Measurements from ENCODE around the gene HCAR2. TPM values are rescaled to one million over a fixed set of nuclear protein-coding genes. Genes with fewer than 3 reads are reported as not detected.

Gene HCAR2
- total and polyA plus RNA-seq, 2 of the 13 experiments (the other 11 are each of a cell fraction or from before 2014, with no cell fraction given) = 0.09 to 5.6 TPM

GRCh38 chr12:122743895-122744525 lies 40.9 kb upstream of the HCAR2 start:
- POLR2A ChIA-PET = no interaction called here
- 50% methylated on average over 7 of the region's 7 CpGs for WGBS (ENCODE audit: low lambda C conversion rate)
- no peak overlapping the region for H3K27ac ChIP-seq (ENCODE audit: extremely low read length, insufficient read depth, low read length)
- no peak for ATAC-seq
- intact Hi-C loops (cut with micrococcal nuclease; ENCODE audit: unreplicated experiment) = no loop called here
- no peak overlapping the region for H2AFZ ChIP-seq (ENCODE audit: low read length)
- no peaks in the 10 kb centered on the region for H4K20me1 ChIP-seq (ENCODE audit: insufficient read depth, low read length)
- no peak overlapping the region for H3K4me2 ChIP-seq (ENCODE audit: low read depth, low read length)
- BruUV-seq (replicated peaks) = no TSS peak
- no peak overlapping the region for H3K4me3 ChIP-seq (replicated peaks in 1 of 3; ENCODE audit: insufficient read depth in 1 of 3, low read depth in 2 of 3, low read length in 3 of 3)
- no peaks in the 10 kb centered on the region for H3K36me3 ChIP-seq (replicated peaks in 1 of 2; ENCODE audit: control insufficient read depth in 1 of 2, insufficient read depth in 2 of 2, low read length in 2 of 2)
- no peaks in the 10 kb centered on the region for H3K9me3 ChIP-seq (ENCODE audit: low read length)
- H3K27me3 ChIP-seq (ENCODE audit: control insufficient read depth in 1 of 2, insufficient read depth in 2 of 2, low read length in 2 of 2) = no peaks in the 10 kb centered on the region; a peak in 1 of 5 replicates
- FAIRE-seq = no peak
- H3K9ac ChIP-seq (ENCODE audit: insufficient read depth, low read depth, low read length) = no peak overlapping the region
- CTCF ChIA-PET (ENCODE audit: low intra/inter-chr PET ratio, low total read pairs) = no interaction called here
- H3K4me1 ChIP-seq (ENCODE audit: insufficient read depth, low read length) = peaks cover 15% of the 10 kb centered on the region
- in situ Hi-C loops (cut with HindIII; ENCODE audit: extremely low pct_ligation_motif_present, low pct_unique_long_range_greater_than_20kb) = no loop called here
- no peak for DNase-seq (ENCODE audit: low spot score)
- no peaks in the 10 kb centered on the region for H3K79me2 ChIP-seq (ENCODE audit: insufficient read depth, low read length)
- TF ChIP-seq SRSF4 (IDR thresholded peaks at IDR 0.05; ENCODE audit: low read depth, low read length, poor library complexity, severe bottlenecking) (no peak), PITX1 (CRISPR knock-in tag; IDR thresholded peaks at IDR 0.05) (no peak), NFAT5 (CRISPR knock-in tag; IDR thresholded peaks at IDR 0.05) (no peak), RFX5 (IDR thresholded peaks at IDR 0.05; ENCODE audit: low read depth, low read length) (no peak), WIZ (CRISPR knock-in tag; IDR thresholded peaks at IDR 0.05) (no peak), ZBTB46 (CRISPR knock-in tag; IDR thresholded peaks at IDR 0.05; ENCODE audit: borderline replicate concordance) (no peak), BCL6 (CRISPR knock-in tag; IDR thresholded peaks at IDR 0.05) (no peak)
- TF ChIP-seq, protein P1, sequence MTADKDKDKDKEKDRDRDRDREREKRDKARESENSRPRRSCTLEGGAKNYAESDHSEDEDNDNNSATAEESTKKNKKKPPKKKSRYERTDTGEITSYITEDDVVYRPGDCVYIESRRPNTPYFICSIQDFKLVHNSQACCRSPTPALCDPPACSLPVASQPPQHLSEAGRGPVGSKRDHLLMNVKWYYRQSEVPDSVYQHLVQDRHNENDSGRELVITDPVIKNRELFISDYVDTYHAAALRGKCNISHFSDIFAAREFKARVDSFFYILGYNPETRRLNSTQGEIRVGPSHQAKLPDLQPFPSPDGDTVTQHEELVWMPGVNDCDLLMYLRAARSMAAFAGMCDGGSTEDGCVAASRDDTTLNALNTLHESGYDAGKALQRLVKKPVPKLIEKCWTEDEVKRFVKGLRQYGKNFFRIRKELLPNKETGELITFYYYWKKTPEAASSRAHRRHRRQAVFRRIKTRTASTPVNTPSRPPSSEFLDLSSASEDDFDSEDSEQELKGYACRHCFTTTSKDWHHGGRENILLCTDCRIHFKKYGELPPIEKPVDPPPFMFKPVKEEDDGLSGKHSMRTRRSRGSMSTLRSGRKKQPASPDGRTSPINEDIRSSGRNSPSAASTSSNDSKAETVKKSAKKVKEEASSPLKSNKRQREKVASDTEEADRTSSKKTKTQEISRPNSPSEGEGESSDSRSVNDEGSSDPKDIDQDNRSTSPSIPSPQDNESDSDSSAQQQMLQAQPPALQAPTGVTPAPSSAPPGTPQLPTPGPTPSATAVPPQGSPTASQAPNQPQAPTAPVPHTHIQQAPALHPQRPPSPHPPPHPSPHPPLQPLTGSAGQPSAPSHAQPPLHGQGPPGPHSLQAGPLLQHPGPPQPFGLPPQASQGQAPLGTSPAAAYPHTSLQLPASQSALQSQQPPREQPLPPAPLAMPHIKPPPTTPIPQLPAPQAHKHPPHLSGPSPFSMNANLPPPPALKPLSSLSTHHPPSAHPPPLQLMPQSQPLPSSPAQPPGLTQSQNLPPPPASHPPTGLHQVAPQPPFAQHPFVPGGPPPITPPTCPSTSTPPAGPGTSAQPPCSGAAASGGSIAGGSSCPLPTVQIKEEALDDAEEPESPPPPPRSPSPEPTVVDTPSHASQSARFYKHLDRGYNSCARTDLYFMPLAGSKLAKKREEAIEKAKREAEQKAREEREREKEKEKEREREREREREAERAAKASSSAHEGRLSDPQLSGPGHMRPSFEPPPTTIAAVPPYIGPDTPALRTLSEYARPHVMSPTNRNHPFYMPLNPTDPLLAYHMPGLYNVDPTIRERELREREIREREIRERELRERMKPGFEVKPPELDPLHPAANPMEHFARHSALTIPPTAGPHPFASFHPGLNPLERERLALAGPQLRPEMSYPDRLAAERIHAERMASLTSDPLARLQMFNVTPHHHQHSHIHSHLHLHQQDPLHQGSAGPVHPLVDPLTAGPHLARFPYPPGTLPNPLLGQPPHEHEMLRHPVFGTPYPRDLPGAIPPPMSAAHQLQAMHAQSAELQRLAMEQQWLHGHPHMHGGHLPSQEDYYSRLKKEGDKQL (CRISPR knock-in tag; IDR thresholded peaks at IDR 0.05; ENCODE audit: low read depth) = no peak
- TF ChIP-seq, protein P2, sequence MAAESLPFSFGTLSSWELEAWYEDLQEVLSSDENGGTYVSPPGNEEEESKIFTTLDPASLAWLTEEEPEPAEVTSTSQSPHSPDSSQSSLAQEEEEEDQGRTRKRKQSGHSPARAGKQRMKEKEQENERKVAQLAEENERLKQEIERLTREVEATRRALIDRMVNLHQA (CRISPR knock-in tag; IDR thresholded peaks at IDR 0.05) = no peak
- TF ChIP-seq, protein P3, sequence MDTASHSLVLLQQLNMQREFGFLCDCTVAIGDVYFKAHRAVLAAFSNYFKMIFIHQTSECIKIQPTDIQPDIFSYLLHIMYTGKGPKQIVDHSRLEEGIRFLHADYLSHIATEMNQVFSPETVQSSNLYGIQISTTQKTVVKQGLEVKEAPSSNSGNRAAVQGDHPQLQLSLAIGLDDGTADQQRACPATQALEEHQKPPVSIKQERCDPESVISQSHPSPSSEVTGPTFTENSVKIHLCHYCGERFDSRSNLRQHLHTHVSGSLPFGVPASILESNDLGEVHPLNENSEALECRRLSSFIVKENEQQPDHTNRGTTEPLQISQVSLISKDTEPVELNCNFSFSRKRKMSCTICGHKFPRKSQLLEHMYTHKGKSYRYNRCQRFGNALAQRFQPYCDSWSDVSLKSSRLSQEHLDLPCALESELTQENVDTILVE (CRISPR knock-in tag; IDR thresholded peaks at IDR 0.05) = no peak
